ENCODE measurements around the gene MAN1A1. TPM values are rescaled to one million over a fixed set of nuclear protein-coding genes. Genes with fewer than 3 reads are reported as not detected.

Gene MAN1A1
- total RNA-seq, 1 donor from 2014 or later: 45.9 TPM

- peaks cover 11 to 12% (median 11%) of the 10 kb centered on the region in 3 donors for H3K4me1 ChIP-seq (ENCODE audit: control insufficient read depth in 3 of 3, insufficient read depth in 3 of 3, low read length in 3 of 3)
- H3K4me3 ChIP-seq (ENCODE audit: low read length in 3 of 3): no peak overlapping the region
- peak overlapping the region; percentile 56 for H3K27ac ChIP-seq (ENCODE audit: low read depth, low read length)
- H3K9ac ChIP-seq (ENCODE audit: low read depth in 1 of 3, low read length in 3 of 3): no peak overlapping the region
- H3K9me3 ChIP-seq (ENCODE audit: control insufficient read depth in 3 of 3, low read length in 3 of 3): no peaks in the 10 kb centered on the region
- no peaks in the 10 kb centered on the region for H3K27me3 ChIP-seq (ENCODE audit: control insufficient read depth in 3 of 3, insufficient read depth in 3 of 3, low read length in 3 of 3)
- H3K36me3 ChIP-seq (ENCODE audit: control insufficient read depth in 3 of 3, insufficient read depth in 3 of 3, low read length in 3 of 3): no peaks in the 10 kb centered on the region
These were observed 201.3 kb downstream of the MAN1A1 start for GRCh38 chr6:119148098-119148824.

GRCh38 chr6:119147101-119148053 is 202.2 kb downstream of the MAN1A1 start:
- Histone ChIP-seq H3K27me3 (ENCODE audit: control insufficient read depth in 3 of 3, insufficient read depth in 3 of 3, low read length in 3 of 3) (no peaks in the 10 kb centered on the region), H3K36me3 (ENCODE audit: control insufficient read depth in 3 of 3, insufficient read depth in 3 of 3, low read length in 3 of 3) (no peaks in the 10 kb centered on the region), H3K4me3 (ENCODE audit: low read length in 3 of 3) (peak overlapping the region in 1 of 3 donors; percentile 15), H3K9me3 (ENCODE audit: control insufficient read depth in 3 of 3, low read length in 3 of 3) (no peaks in the 10 kb centered on the region), H3K9ac (ENCODE audit: low read depth in 1 of 3, low read length in 3 of 3) (no peak overlapping the region), H3K27ac (ENCODE audit: low read depth, low read length) (peak overlapping the region; percentile 56), H3K4me1 (ENCODE audit: control insufficient read depth in 3 of 3, insufficient read depth in 3 of 3, low read length in 3 of 3) (peaks cover 11 to 12% (median 11%) of the 10 kb centered on the region in 3 donors)

GRCh38 chr6:119145111-119145510 is 204.4 kb downstream of the MAN1A1 start:
- Histone ChIP-seq H3K36me3 (ENCODE audit: control insufficient read depth in 3 of 3, insufficient read depth in 3 of 3, low read length in 3 of 3) (no peaks in the 10 kb centered on the region), H3K9me3 (ENCODE audit: control insufficient read depth in 3 of 3, low read length in 3 of 3) (no peaks in the 10 kb centered on the region), H3K27ac (ENCODE audit: low read depth, low read length) (no peak overlapping the region), H3K9ac (ENCODE audit: low read depth in 1 of 3, low read length in 3 of 3) (no peak overlapping the region), H3K4me1 (ENCODE audit: control insufficient read depth in 3 of 3, insufficient read depth in 3 of 3, low read length in 3 of 3) (peaks cover 11 to 12% (median 11%) of the 10 kb centered on the region in 3 donors), H3K27me3 (ENCODE audit: control insufficient read depth in 3 of 3, insufficient read depth in 3 of 3, low read length in 3 of 3) (no peaks in the 10 kb centered on the region), H3K4me3 (ENCODE audit: low read length in 3 of 3) (no peak overlapping the region)

GRCh38 chr6:119142637-119143036 is 206.9 kb downstream of the MAN1A1 start:
- H3K27me3 ChIP-seq (ENCODE audit: control insufficient read depth in 3 of 3, insufficient read depth in 3 of 3, low read length in 3 of 3): no peaks in the 10 kb centered on the region
- H3K36me3 ChIP-seq (ENCODE audit: control insufficient read depth in 3 of 3, insufficient read depth in 3 of 3, low read length in 3 of 3): no peaks in the 10 kb centered on the region
- H3K4me1 ChIP-seq (ENCODE audit: control insufficient read depth in 3 of 3, insufficient read depth in 3 of 3, low read length in 3 of 3): peaks cover 3% of the 10 kb centered on the region in 3 donors
- no peak overlapping the region for H3K27ac ChIP-seq (ENCODE audit: low read depth, low read length)
- no peak overlapping the region for H3K9ac ChIP-seq (ENCODE audit: low read depth in 1 of 3, low read length in 3 of 3)
- H3K9me3 ChIP-seq (ENCODE audit: control insufficient read depth in 3 of 3, low read length in 3 of 3): no peaks in the 10 kb centered on the region
- no peak overlapping the region for H3K4me3 ChIP-seq (ENCODE audit: low read length in 3 of 3)

GRCh38 chr6:119142041-119142440 is 207.5 kb downstream of the MAN1A1 start:
- Histone ChIP-seq H3K27me3 (ENCODE audit: control insufficient read depth in 3 of 3, insufficient read depth in 3 of 3, low read length in 3 of 3) (no peaks in the 10 kb centered on the region), H3K4me3 (ENCODE audit: low read length in 3 of 3) (no peak overlapping the region), H3K4me1 (ENCODE audit: control insufficient read depth in 3 of 3, insufficient read depth in 3 of 3, low read length in 3 of 3) (no peaks in the 10 kb centered on the region), H3K27ac (ENCODE audit: low read depth, low read length) (no peak overlapping the region), H3K36me3 (ENCODE audit: control insufficient read depth in 3 of 3, insufficient read depth in 3 of 3, low read length in 3 of 3) (no peaks in the 10 kb centered on the region), H3K9me3 (ENCODE audit: control insufficient read depth in 3 of 3, low read length in 3 of 3) (no peaks in the 10 kb centered on the region), H3K9ac (ENCODE audit: low read depth in 1 of 3, low read length in 3 of 3) (no peak overlapping the region)

- no peak overlapping the region for H3K9ac ChIP-seq (ENCODE audit: low read depth in 1 of 3, low read length in 3 of 3)
- no peak overlapping the region for H3K4me3 ChIP-seq (ENCODE audit: low read length in 3 of 3)
- H3K4me1 ChIP-seq (ENCODE audit: control insufficient read depth in 3 of 3, insufficient read depth in 3 of 3, low read length in 3 of 3): no peaks in the 10 kb centered on the region
- no peaks in the 10 kb centered on the region for H3K9me3 ChIP-seq (ENCODE audit: control insufficient read depth in 3 of 3, low read length in 3 of 3)
- H3K36me3 ChIP-seq (ENCODE audit: control insufficient read depth in 3 of 3, insufficient read depth in 3 of 3, low read length in 3 of 3): no peaks in the 10 kb centered on the region
- H3K27me3 ChIP-seq (ENCODE audit: control insufficient read depth in 3 of 3, insufficient read depth in 3 of 3, low read length in 3 of 3): no peaks in the 10 kb centered on the region
- H3K27ac ChIP-seq (ENCODE audit: low read depth, low read length): no peak overlapping the region
These were observed 209.1 kb downstream of the MAN1A1 start for GRCh38 chr6:119140196-119141140.

GRCh38 chr6:119138906-119139541 is 210.5 kb downstream of the MAN1A1 start:
- H3K27me3 ChIP-seq (ENCODE audit: control insufficient read depth in 3 of 3, insufficient read depth in 3 of 3, low read length in 3 of 3): no peaks in the 10 kb centered on the region
- no peak overlapping the region for H3K4me3 ChIP-seq (ENCODE audit: low read length in 3 of 3)
- H3K9ac ChIP-seq (ENCODE audit: low read depth in 1 of 3, low read length in 3 of 3): no peak overlapping the region
- H3K36me3 ChIP-seq (ENCODE audit: control insufficient read depth in 3 of 3, insufficient read depth in 3 of 3, low read length in 3 of 3): no peaks in the 10 kb centered on the region
- no peaks in the 10 kb centered on the region for H3K9me3 ChIP-seq (ENCODE audit: control insufficient read depth in 3 of 3, low read length in 3 of 3)
- no peaks in the 10 kb centered on the region for H3K4me1 ChIP-seq (ENCODE audit: control insufficient read depth in 3 of 3, insufficient read depth in 3 of 3, low read length in 3 of 3)
- H3K27ac ChIP-seq (ENCODE audit: low read depth, low read length): no peak overlapping the region

GRCh38 chr6:119137194-119138072 is 212.1 kb downstream of the MAN1A1 start:
- Histone ChIP-seq H3K4me3 (ENCODE audit: low read length in 3 of 3) (no peak overlapping the region), H3K27ac (ENCODE audit: low read depth, low read length) (no peak overlapping the region), H3K36me3 (ENCODE audit: control insufficient read depth in 3 of 3, insufficient read depth in 3 of 3, low read length in 3 of 3) (no peaks in the 10 kb centered on the region), H3K9ac (ENCODE audit: low read depth in 1 of 3, low read length in 3 of 3) (no peak overlapping the region), H3K27me3 (ENCODE audit: control insufficient read depth in 3 of 3, insufficient read depth in 3 of 3, low read length in 3 of 3) (no peaks in the 10 kb centered on the region), H3K4me1 (ENCODE audit: control insufficient read depth in 3 of 3, insufficient read depth in 3 of 3, low read length in 3 of 3) (no peaks in the 10 kb centered on the region), H3K9me3 (ENCODE audit: control insufficient read depth in 3 of 3, low read length in 3 of 3) (no peaks in the 10 kb centered on the region)
